HUES64 (cell line): ENCODE measurements around the gene WWC1.

Source experiments
- H3K27ac ChIP-seq: 2 replicates; pipeline ENCODE4 v1.7.0; 2013; ENCODE audit warnings: low read depth, low read length, inconsistent platforms
- H3K27me3 ChIP-seq: 2 replicates; pipeline ENCODE4 v1.6.1; 2013; ENCODE audit warnings: mild to moderate bottlenecking, low read length; ENCODE audit not compliant: insufficient read depth
- H3K36me3 ChIP-seq: 2 replicates; pipeline ENCODE4 v1.6.1; 2013; ENCODE audit warnings: mild to moderate bottlenecking, low read length; ENCODE audit not compliant: insufficient read depth
- H3K4me1 ChIP-seq: 2 replicates; pipeline ENCODE4 v1.6.1; 2013; ENCODE audit warnings: mild to moderate bottlenecking, low read length, moderate library complexity; ENCODE audit not compliant: insufficient read depth
- H3K4me3 ChIP-seq: 2 replicates; pipeline ENCODE4 v1.5.1; 2013; ENCODE audit warnings: mild to moderate bottlenecking, low read length, moderate library complexity
- H3K9ac ChIP-seq: 2 replicates; pipeline ENCODE4 v1.6.1; 2013; ENCODE audit warnings: mild to moderate bottlenecking, low read depth, low read length
- H3K9me3 ChIP-seq: 2 replicates; pipeline ENCODE4 v1.6.1; 2013; ENCODE audit warnings: low read depth, low read length; ENCODE audit not compliant: insufficient read depth
- WGBS: fragments of 150-250, 120-280 bp; methylation state at CpG from one replicate; pipeline ENCODE4 v1.1.7; 2013; ENCODE audit warnings: missing lambda C conversion rate; 5-methylcytosine and 5-hydroxymethylcytosine counted together

WWC1 gene

GRCh38 chr5:168366116-168366515 lies 74.7 kb downstream of the WWC1 start:
- H3K9ac ChIP-seq, result no peak overlapping the region
- no peaks in the 10 kb centered on the region for H3K36me3 ChIP-seq
- H3K9me3 ChIP-seq, result no peaks in the 10 kb centered on the region
- WGBS, result 91% methylated on average over 3 of the region's 3 CpGs
- H3K27ac ChIP-seq, result no peak overlapping the region
- no peaks in the 10 kb centered on the region for H3K27me3 ChIP-seq
- H3K4me3 ChIP-seq, result no peak overlapping the region
- H3K4me1 ChIP-seq, result peaks cover 23% of the 10 kb centered on the region

DNA sequence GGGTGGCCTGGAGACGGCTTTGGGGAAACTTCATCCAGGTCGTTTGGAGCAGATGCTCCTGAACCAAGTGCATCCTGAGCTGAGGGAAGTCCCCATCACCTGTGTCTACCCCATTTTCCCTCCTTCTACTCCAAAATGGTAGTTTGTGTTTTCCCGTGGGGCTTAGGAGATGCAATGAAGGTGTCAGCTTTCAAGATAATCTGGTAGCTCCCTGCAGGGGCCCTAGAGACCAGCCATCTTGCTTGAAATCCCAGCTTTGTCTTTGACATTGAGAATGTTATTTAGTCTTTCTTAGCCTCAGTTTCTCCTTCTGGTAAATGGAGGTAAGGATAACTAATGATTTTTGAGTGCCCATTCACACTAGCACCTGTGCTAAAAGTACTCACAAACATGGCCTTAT lies 77.4 kb downstream of the WWC1 start:
- WGBS, result 72% methylated on average over 3 of the region's 3 CpGs
- Histone ChIP-seq H3K27ac (no peak overlapping the region), H3K9ac (no peak overlapping the region), H3K4me1 (peaks cover 23% of the 10 kb centered on the region), H3K4me3 (no peak overlapping the region), H3K27me3 (no peaks in the 10 kb centered on the region), H3K36me3 (no peaks in the 10 kb centered on the region), H3K9me3 (no peaks in the 10 kb centered on the region)

DNA sequence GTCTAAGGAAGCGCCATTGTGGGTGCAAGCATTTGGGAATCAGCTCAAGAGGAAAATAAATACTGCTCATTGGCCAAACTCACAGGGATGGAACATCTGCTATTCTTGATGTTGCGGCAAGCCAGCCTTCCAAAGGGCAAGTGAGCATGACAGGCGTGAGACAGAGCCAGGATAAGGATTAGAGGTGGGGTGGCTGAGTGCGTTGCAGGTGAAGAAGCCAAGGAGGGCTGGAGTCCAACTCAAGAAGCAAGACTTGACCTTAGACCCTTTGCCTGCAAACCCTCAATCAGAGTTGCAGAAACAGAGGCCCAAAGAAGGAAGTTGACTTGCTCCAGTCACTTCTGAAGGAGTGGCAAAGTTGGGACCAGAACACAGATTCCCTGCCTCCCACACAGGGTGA lies 79.4 kb downstream of the WWC1 start:
- Histone ChIP-seq H3K4me3 (no peak overlapping the region), H3K4me1 (peaks cover 6% of the 10 kb centered on the region), H3K9me3 (no peaks in the 10 kb centered on the region), H3K27me3 (no peaks in the 10 kb centered on the region), H3K36me3 (no peaks in the 10 kb centered on the region), H3K27ac (no peak overlapping the region), H3K9ac (no peak overlapping the region)
- WGBS, result 91% methylated on average over 4 of the region's 4 CpGs

DNA sequence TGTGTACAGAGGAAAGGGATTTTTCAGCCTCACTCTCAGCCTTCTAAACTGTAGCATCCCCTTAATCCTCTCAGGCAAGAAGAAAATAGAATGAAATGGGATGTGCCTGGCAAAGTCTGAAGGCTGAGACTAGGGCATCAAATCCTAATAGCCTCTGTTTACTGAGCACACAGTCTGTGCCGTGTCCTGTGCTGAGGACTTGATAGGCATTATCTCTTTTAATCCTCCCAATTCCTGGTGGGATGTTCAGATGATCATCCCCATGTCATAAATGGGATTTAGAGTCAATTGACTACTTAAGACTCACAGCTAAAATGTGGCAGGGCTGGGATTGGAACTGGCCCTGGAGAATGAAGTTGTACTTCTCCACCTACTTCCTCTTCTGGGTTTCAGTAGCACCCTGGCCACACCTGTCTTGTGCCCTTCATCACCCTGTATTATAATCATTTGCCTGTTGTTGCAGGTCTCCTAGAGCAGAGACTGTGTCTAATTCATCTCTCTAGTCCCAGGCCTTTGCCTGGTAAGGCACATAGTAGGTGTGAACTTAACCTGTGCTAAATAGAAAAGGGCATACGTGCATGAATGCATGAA lies 81.0 kb downstream of the WWC1 start:
- Histone ChIP-seq H3K27ac (no peak overlapping the region), H3K36me3 (no peaks in the 10 kb centered on the region), H3K4me3 (no peak overlapping the region), H3K27me3 (no peaks in the 10 kb centered on the region), H3K4me1 (0 out of 2 replicates have a peak, but pooled peaks cover 2% of the 10 kb centered on the region), H3K9me3 (no peaks in the 10 kb centered on the region), H3K9ac (no peak overlapping the region)
- WGBS, result 91% methylated on average over 2 of the region's 2 CpGs

GRCh38 chr5:168374532-168374931 lies 83.1 kb downstream of the WWC1 start:
- Histone ChIP-seq H3K27me3 (no peaks in the 10 kb centered on the region), H3K9me3 (no peaks in the 10 kb centered on the region), H3K27ac (no peak overlapping the region), H3K4me3 (no peak overlapping the region), H3K4me1 (no peaks in the 10 kb centered on the region), H3K36me3 (no peaks in the 10 kb centered on the region), H3K9ac (no peak overlapping the region)
- 93% methylated on average over 4 of the region's 4 CpGs for WGBS

DNA sequence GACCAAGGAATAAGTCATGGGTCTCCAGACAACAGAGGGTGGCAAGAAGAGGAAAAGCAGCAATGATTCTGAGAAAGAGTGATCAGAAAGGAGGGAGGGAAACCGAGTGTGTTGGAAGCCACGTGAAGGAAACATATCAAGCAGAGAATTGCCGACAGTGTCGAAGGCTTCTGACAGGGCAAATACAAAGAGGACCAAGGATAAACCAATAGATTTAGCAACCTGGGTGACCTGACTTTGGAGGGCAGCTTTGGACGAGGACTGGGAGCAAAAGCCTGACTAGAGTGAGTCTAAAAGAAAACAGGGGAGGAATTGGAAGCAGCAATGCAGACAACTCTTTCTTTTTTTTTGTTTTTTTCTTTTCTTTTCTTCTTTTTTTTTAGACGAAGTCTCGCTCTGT lies 83.8 kb downstream of the WWC1 start:
- Histone ChIP-seq H3K4me3 (no peak overlapping the region), H3K4me1 (no peaks in the 10 kb centered on the region), H3K27ac (no peak overlapping the region), H3K27me3 (no peaks in the 10 kb centered on the region), H3K9ac (no peak overlapping the region), H3K36me3 (no peaks in the 10 kb centered on the region), H3K9me3 (no peaks in the 10 kb centered on the region)
- 90% methylated on average over 7 of the region's 7 CpGs for WGBS

DNA sequence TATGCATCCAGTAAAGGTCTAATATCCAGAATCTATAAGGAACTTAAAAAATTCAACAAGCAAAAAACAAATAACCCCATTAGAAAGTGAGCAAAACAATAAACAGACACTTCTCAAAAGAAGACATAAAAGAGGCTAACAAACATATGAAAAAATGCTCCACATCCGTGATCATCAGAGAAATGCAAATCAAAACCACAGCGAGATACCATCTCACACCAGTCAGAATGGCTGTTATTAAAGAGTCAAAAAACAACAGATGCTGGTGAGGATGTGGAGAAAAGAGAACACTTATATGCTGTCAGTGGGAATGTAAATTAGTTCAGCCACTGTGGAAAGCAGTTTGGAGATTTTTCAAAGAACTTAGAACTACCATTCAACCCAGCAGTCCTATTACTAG lies 86.1 kb downstream of the WWC1 start:
- Histone ChIP-seq H3K27me3 (no peaks in the 10 kb centered on the region), H3K27ac (no peak overlapping the region), H3K9me3 (no peaks in the 10 kb centered on the region), H3K36me3 (no peaks in the 10 kb centered on the region), H3K4me3 (no peak overlapping the region), H3K4me1 (no peaks in the 10 kb centered on the region), H3K9ac (no peak overlapping the region)
- 100% methylated on average over 2 of the region's 2 CpGs for WGBS

GRCh38 chr5:168378741-168379140 lies 87.3 kb downstream of the WWC1 start:
- Histone ChIP-seq H3K9ac (no peak overlapping the region), H3K27ac (no peak overlapping the region), H3K36me3 (no peaks in the 10 kb centered on the region), H3K4me1 (no peaks in the 10 kb centered on the region), H3K27me3 (no peaks in the 10 kb centered on the region), H3K4me3 (no peak overlapping the region), H3K9me3 (no peaks in the 10 kb centered on the region)
- WGBS, result 95% methylated on average over 3 of the region's 4 CpGs

DNA sequence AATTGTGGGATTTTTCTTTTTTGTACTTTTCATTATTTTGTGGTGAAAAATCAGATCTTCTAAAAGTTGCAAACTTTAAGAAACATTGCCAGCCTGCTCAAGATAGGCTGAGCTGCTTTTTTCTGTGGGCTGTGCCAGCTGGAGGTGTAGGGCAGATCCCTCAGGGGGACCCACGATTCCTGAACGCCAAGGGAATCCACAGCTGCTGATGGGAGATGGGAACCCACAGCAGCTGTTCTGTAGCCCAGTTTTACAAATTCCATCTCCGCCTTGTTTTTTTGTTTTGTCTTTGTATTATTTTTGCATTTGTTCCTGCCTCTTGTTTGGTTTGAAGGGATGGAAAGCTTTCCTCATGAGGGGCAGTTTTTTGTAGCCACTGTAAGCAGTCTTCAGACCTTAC lies 91.0 kb downstream of the WWC1 start:
- Histone ChIP-seq H3K4me1 (no peaks in the 10 kb centered on the region), H3K4me3 (no peak overlapping the region), H3K27ac (no peak overlapping the region), H3K36me3 (peaks cover 17% of the 10 kb centered on the region), H3K9ac (no peak overlapping the region), H3K9me3 (no peaks in the 10 kb centered on the region), H3K27me3 (no peaks in the 10 kb centered on the region)
- 83% methylated on average over 3 of the region's 3 CpGs for WGBS

GRCh38 chr5:168390491-168390890 lies 99.0 kb downstream of the WWC1 start:
- 86% methylated on average over 4 of the region's 4 CpGs for WGBS
- no peak overlapping the region for H3K27ac ChIP-seq
- H3K9ac ChIP-seq, result no peak overlapping the region

DNA sequence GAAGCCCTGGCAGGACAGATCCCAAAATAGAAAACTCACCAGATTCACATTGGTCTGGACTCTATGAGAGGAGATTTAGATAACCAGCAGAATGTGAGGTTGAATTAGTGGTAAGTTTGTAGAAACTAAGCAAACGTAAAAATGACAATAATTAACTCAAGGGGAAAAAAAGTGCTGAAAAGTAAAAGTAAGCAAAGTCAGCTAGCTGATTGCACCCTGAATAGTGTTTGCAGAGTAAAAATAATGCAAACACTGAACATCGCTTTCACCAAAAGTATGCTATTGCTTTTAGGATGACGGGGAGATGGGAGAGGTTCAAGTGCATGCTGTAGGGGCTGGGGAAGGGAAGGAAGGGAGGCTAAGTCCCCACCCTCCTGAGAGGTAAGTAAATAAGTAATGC lies 102.3 kb downstream of the WWC1 start:
- no peak overlapping the region for H3K27ac ChIP-seq
- no peaks in the 10 kb centered on the region for H3K9me3 ChIP-seq
- H3K36me3 ChIP-seq, result peaks cover 27% of the 10 kb centered on the region
- no peak overlapping the region for H3K9ac ChIP-seq
- no peaks in the 10 kb centered on the region for H3K27me3 ChIP-seq
- no peaks in the 10 kb centered on the region for H3K4me1 ChIP-seq
- no peak overlapping the region for H3K4me3 ChIP-seq
- WGBS, result 94% methylated on average over 3 of the region's 3 CpGs

More at GRCh38 chr5:168390491-168390890, 99.0 kb downstream of the WWC1 start:
- Histone ChIP-seq H3K4me1 (no peaks in the 10 kb centered on the region), H3K9me3 (no peaks in the 10 kb centered on the region), H3K27me3 (no peaks in the 10 kb centered on the region), H3K36me3 (peaks cover 33% of the 10 kb centered on the region), H3K4me3 (no peak overlapping the region)
